Measurements from ENCODE around the gene IL10.

DNA sequence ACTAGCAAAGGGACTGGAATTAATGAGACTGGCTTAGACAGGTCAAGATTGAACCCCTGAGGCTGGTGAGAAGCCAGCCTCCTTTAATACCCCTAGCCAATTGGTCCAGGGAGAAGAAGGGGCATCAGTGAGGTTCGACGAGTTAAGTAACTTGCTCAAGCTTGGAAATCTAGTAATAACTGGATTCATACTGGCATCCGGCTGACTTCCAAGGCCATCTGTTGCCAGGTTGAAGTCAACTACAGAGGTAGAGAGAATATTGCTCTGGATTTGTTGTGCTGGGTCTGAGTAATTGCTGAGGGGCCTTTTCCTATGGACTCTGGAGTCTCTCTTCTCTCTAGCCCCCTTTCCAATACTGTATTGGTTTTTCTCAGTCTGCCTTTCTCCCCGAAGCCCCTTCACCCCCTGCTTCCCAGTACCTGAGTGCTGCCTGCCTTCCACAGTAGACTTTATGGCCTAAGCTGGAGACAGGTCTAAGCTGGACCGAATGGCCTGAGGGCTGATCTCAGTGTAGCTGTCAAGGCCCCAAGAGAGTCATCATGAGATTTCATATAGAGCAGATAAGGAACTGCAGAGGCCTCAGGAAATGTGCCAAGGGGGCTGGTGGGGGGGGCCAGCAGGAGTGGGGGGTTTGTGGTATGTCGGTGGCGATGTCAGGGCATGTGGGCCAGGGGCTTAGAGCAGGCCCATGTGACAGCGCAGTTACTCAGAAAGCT lies 44.2 kb downstream of the IL10 start:
- TF ChIP-seq TAF1 (IDR thresholded peaks at IDR 0.05; ENCODE audit: low read depth) = no peak
- no peak for TF ChIP-seq EP300 (IDR thresholded peaks at IDR 0.05; ENCODE audit: borderline replicate concordance)
- no peak for TF ChIP-seq YY1 (IDR thresholded peaks at IDR 0.05; ENCODE audit: low read depth)
- TF ChIP-seq, protein P1, sequence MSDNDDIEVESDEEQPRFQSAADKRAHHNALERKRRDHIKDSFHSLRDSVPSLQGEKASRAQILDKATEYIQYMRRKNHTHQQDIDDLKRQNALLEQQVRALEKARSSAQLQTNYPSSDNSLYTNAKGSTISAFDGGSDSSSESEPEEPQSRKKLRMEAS (IDR thresholded peaks at IDR 0.05) = no peak
- TF ChIP-seq NFIC (IDR thresholded peaks at IDR 0.05) = no peak
- TF ChIP-seq CEBPB (IDR thresholded peaks at IDR 0.05) = no peak
- no peak for TF ChIP-seq TCF12 (IDR thresholded peaks at IDR 0.05; ENCODE audit: low read depth)
- TF ChIP-seq ZBTB7A (IDR thresholded peaks at IDR 0.05; ENCODE audit: low read depth) = no peak
- TF ChIP-seq, protein P2, sequence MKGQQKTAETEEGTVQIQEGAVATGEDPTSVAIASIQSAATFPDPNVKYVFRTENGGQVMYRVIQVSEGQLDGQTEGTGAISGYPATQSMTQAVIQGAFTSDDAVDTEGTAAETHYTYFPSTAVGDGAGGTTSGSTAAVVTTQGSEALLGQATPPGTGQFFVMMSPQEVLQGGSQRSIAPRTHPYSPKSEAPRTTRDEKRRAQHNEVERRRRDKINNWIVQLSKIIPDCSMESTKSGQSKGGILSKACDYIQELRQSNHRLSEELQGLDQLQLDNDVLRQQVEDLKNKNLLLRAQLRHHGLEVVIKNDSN (IDR thresholded peaks at IDR 0.05) = no peak
- no peak for TF ChIP-seq RAD21 (IDR thresholded peaks at IDR 0.05; ENCODE audit: low read depth)
- no peak for TF ChIP-seq TEAD4 (IDR thresholded peaks at IDR 0.05)

Measured in Ishikawa (cell line).